ENCODE data around the gene GLOD4. TPM values are rescaled to one million over a fixed set of nuclear protein-coding genes. Genes with fewer than 3 reads are reported as not detected.
"Not testable (repeated sequence)": the region's sequence is repeated elsewhere in the genome, so short reads cannot be mapped to it uniquely, and the experiment has no call there.

The GLOD4 gene
- total RNA-seq, 2 experiments from 2014 or later, result 61.1 to 63.7 TPM

DNA sequence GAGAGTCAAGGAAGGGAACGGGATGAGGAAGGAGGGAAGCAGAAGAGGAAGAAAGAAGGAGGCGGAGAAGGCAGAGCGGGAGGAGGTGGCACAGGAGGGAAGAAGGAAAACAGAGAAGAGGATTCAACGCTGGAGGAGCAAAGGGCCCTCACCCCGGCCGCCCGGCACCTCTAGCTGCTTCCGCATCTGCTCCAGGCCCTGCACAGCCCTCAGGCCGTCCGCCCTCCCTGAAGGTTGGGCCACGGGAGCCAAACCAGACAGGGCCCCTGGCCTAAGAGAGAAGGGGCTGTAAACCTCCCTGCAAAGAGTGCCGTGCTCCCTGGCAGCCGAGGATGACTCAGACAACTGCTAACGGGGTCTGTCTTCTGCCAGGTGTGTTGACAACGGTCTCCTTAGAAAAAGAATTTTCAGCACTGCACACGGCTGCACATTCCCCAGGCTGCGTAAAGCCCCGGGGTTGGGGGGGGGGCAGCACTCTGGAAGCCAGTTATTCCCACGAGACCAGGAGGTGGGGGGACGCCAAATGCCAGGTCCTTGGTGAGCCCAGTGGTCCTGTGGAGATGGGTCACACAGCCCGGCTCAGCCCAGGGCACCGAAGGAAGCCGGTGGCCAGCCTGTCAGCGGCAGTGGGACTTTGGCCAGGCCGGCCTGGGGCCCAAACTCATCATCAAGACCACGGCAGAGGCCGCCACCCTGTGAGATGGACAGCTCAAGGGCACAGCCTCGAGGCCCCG lies 29.1 kb upstream of the GLOD4 start:
- Mint-ChIP-seq H3K27ac (no peak overlapping the region), H3K27me3 (ENCODE audit: low read depth) (peaks cover 5% of the 10 kb centered on the region), H3K4me1 (ENCODE audit: low read depth) (no peaks in the 10 kb centered on the region), H3K9me3 (no peaks in the 10 kb centered on the region), H3K4me3 (no peak overlapping the region), H3K36me3 (ENCODE audit: low read depth) (no peaks in the 10 kb centered on the region)
- CTCF ChIA-PET, result no interaction called here
- intact Hi-C loops (cut with micrococcal nuclease), result no loop called here
- DNase-seq, result no peak

DNA sequence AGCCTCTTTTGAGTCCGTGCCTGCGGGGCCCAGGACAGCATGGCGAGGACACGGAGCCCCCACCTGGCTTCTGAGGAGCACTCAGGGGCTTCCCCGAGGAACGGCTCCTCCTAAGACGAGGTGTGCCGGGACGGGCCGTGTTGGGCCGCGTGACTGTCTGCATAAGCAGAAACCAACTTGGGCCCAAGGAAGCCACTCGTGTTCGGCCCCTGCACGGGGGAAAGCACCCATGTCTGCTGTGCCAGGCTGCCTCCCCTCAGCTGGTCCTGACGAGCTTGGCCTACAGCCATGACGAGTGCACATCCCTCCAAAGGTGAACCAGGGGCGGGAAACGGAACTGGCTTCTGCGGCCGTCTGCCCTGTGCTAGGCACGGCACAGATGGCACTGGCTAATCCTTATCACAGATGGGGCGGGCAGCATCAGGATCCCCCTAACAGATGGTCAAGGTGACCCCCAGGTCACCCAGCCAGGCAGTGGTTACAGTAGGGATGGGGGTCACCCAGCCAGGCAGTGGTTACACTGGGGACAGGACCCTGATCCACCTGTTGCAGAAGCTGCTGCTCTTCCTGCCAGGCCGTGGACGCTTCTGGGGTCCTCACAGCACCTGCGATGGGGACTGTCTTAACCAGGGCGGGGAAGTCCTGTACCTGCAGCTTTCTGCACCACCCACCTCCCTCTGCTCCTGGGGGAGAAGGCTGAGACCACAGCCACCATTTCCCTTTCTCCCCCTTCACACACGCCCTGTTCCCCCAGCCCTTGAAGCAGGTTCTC lies 25.6 kb upstream of the GLOD4 start:
- Mint-ChIP-seq H3K27me3 (ENCODE audit: low read depth) (peaks cover 5% of the 10 kb centered on the region), H3K4me1 (ENCODE audit: low read depth) (no peaks in the 10 kb centered on the region), H3K9me3 (no peaks in the 10 kb centered on the region), H3K27ac (no peak overlapping the region), H3K36me3 (ENCODE audit: low read depth) (no peaks in the 10 kb centered on the region), H3K4me3 (no peak overlapping the region)
- intact Hi-C loops (cut with micrococcal nuclease), result no loop called here
- CTCF ChIA-PET, result interaction anchor here (0.6 kb wide), 1 partner anchor 20 kb away, joined by 3 read pairs; no protein-coding TSS in a partner anchor
- DNase-seq, result no peak

DNA sequence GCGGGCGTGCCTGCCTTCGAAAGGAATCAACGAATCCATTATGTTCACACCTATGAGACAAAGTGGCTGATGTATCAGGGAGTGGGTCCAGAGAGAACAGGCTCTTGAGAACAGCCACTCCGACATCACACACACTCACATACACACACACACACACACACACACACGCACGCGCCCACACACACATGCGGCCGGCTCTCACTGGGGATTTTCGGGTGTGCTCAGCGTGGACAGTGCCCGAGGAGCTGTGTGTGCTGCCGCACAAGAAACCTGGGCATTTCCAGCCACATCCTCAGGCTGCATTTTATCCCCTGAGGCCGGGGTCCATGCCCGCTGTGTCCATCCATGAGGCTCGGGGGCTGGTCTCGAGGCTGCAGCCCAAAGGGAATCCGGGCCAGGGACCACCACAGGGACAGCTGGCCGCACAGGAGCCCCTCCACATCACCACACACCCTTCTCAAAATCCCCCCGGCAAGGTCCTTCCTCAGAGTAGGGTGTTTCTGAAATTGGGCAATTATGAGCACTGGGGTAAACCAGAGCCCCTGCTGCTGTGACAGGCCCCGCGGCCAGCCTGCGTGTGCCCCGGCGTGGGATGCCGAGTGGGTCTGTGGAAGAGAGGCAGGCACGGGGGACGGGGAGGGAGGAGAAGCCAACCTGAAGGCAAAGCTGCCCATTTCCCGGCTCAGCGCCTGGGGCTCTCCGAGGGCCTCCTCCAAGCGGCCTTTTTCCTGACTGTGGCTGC lies 24.9 kb upstream of the GLOD4 start:
- H3K9me3 Mint-ChIP-seq, result no peaks in the 10 kb centered on the region
- no peak overlapping the region for H3K27ac Mint-ChIP-seq
- CTCF ChIA-PET, result no interaction called here
- no peak overlapping the region for H3K4me3 Mint-ChIP-seq
- H3K36me3 Mint-ChIP-seq (ENCODE audit: low read depth), result no peaks in the 10 kb centered on the region
- no peak for DNase-seq
- intact Hi-C loops (cut with micrococcal nuclease), result no loop called here
- H3K27me3 Mint-ChIP-seq (ENCODE audit: low read depth), result peaks cover 2% of the 10 kb centered on the region
- H3K4me1 Mint-ChIP-seq (ENCODE audit: low read depth), result no peaks in the 10 kb centered on the region

DNA sequence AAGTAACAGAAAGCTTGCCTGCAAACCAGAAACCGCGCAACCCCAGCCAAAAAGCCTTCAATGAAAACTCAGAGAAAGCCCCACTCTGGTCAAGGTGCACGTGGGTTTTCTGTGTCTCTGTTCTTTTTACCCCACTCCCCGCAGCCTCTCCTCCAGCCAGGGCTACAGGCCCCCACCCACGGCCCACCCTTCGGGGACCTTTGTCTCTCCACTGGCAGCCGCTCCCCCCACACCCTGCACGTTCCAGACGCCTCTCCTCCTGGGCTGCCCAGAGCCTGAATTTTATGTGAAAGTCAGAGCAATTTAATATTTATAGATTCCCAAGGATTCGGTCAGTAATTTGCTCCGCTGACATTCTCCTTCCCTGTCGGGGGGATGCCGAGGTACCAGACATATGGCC lies 24.3 kb upstream of the GLOD4 start:
- Mint-ChIP-seq H3K27me3 (ENCODE audit: low read depth) (peaks cover 2% of the 10 kb centered on the region), H3K4me3 (no peak overlapping the region), H3K36me3 (ENCODE audit: low read depth) (no peaks in the 10 kb centered on the region), H3K9me3 (no peaks in the 10 kb centered on the region), H3K27ac (no peak overlapping the region), H3K4me1 (ENCODE audit: low read depth) (no peaks in the 10 kb centered on the region)
- no peak for DNase-seq
- intact Hi-C loops (cut with micrococcal nuclease), result no loop called here
- CTCF ChIA-PET, result no interaction called here

DNA sequence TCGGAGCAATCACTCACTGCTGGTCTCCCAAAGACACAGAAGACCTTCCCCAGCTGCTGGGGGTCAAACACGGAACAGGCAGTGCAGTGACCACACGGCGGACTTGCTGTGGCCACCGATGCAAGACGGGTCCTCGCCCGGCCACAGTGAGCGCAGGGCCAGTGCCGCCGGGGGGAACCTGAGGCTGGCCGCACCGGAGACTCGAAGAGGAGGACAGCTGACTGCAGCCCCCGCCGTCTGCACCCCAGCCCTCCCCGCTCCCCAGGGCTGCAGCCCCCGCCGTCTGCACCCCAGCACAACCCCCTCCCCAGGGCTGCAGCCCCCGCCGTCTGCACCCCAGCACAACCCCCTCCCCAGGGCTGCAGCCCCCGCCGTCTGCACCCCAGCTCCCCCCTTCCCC lies 23.8 kb upstream of the GLOD4 start:
- H3K27me3 Mint-ChIP-seq (ENCODE audit: low read depth); H3K4me1 Mint-ChIP-seq (ENCODE audit: low read depth); H3K4me3 Mint-ChIP-seq; H3K27ac Mint-ChIP-seq; CTCF ChIA-PET; H3K9me3 Mint-ChIP-seq; DNase-seq; H3K36me3 Mint-ChIP-seq (ENCODE audit: low read depth); intact Hi-C loops (cut with micrococcal nuclease): not testable (repeated sequence)

DNA sequence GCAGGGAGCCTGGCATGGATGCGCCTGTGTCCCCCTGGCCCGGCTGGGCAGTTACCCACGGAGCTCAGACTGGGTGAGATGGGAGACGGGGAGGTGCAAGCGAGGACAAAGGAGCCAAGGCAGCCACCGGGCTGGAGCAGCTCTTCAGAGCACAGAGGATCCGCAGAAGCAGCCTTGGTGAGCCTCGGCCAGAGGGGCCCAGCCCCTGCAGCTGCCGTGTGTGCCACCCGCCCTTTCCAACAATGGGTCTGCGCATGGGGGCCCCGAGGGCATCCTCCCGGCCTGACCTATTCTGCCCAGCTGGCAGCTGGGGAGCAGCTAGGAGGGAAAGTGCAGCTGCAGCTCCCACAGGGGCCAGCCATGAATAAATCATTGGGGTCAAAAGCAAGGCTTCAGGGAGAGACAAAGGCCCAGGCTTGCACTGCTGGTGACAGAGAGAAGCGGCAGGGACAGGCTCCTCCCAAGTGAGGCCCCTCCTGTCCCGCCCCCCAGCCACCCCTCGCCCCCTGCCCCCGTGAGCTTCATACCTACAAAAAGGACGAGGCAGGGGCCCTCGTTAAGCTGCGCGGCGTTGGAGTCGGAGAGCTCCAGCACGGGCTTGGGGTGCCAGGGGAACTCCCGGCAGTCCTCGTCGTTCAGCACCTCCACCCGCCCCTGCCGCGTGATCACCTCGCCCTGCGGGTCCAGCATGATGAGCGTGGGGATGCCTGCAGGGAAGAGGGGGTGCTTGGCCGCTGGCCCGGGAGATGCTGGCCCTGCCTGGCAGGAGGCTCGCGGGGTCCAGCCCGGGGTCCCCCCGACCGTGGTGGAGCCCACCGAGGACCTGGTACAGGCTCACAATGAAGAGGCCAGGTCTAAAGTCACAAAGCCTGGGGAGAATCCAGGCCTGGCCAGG lies 22.7 kb upstream of the GLOD4 start:
- no peaks in the 10 kb centered on the region for H3K4me1 Mint-ChIP-seq (ENCODE audit: low read depth)
- no peak for DNase-seq
- peaks cover 2% of the 10 kb centered on the region for H3K27me3 Mint-ChIP-seq (ENCODE audit: low read depth)
- H3K27ac Mint-ChIP-seq, result no peak overlapping the region
- intact Hi-C loops (cut with micrococcal nuclease), result no loop called here
- H3K4me3 Mint-ChIP-seq, result no peak overlapping the region
- no peaks in the 10 kb centered on the region for H3K9me3 Mint-ChIP-seq
- no peaks in the 10 kb centered on the region for H3K36me3 Mint-ChIP-seq (ENCODE audit: low read depth)
- CTCF ChIA-PET, result no interaction called here

DNA sequence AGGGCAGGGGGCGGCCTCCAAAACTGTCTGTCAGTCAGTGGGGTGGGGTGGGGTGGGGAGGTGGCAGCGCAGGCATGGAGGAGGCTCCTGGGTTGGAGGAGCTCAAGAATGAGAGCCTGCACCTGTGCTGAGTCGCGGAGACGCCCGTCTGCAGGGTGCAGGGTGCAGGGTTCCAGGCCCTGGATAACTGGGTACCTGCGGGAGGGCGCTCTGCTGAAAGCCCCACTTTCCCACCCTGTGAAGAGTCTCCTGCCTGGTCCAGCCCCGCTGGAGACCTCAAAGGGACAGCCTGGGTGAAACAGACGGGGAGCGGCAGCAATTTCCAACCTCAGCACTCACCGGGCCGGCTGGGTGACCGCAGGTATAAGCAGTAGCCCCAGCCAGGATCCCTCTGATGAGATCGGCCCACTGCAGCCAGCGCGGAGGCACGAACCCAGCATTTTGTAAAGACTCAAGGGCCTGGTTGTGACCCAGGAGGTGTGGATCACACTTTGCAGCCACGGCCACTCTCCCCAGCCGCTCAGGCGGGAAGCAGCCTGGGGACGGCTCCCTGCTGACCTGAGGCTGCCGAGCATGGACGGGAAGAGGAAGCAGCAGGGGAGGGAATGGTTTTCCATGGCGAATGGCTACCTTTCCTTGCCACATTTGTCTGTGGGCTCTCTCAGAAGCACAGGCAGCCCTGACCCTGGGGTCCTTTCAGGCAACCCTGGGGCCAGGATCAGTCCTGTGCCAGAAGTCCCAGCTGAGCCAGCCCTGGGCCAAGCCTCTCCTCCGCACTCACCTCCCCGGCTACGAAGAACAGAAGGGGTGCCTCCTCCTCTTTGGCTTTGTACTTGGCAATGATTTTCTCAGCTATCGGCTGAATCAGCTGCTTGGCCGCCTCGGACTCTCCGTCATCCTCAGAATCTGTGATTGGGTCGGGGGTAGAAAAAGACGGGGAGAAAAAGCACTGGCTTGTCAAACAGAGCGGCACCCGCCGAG lies 21.1 kb upstream of the GLOD4 start:
- H3K4me1 Mint-ChIP-seq (ENCODE audit: low read depth), result no peaks in the 10 kb centered on the region

DNA sequence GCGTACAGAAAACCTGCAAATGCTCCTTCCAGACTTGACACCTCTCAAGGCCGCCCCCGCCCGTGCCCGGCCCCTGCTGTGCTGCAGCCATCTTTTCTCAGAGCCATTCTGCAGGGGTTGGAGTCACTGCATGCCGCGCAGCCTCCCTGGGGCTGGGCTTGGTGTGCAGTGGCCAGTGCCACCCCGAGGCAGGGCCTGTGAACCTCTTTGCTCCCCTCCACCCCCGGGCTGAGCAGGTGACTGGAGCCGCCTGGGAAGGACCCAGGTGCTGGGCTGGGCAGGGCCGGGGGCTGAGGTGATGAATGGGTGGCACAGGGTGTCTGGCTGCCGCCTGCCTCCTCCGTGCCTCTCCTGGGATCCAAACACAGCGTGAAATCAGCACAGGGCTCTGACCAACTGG lies 20.4 kb upstream of the GLOD4 start:
- no peak overlapping the region for H3K4me3 Mint-ChIP-seq
- no peaks in the 10 kb centered on the region for H3K4me1 Mint-ChIP-seq (ENCODE audit: low read depth)
- no peaks in the 10 kb centered on the region for H3K9me3 Mint-ChIP-seq
- DNase-seq, result no peak
- no peak overlapping the region for H3K27ac Mint-ChIP-seq
- H3K27me3 Mint-ChIP-seq (ENCODE audit: low read depth), result peaks cover 2% of the 10 kb centered on the region
- CTCF ChIA-PET, result interaction anchor here (1.0 kb wide), 1 partner anchor 179 kb away, joined by 3 read pairs; no protein-coding TSS in a partner anchor
- intact Hi-C loops (cut with micrococcal nuclease), result no loop called here
- H3K36me3 Mint-ChIP-seq (ENCODE audit: low read depth), result no peaks in the 10 kb centered on the region

More for the DNA sequence above, 21.1 kb upstream of the GLOD4 start:
- H3K36me3 Mint-ChIP-seq (ENCODE audit: low read depth), result no peaks in the 10 kb centered on the region
- H3K27me3 Mint-ChIP-seq (ENCODE audit: low read depth), result peaks cover 2% of the 10 kb centered on the region
- no peaks in the 10 kb centered on the region for H3K9me3 Mint-ChIP-seq
- CTCF ChIA-PET, result no interaction called here
- no peak for DNase-seq
- no peak overlapping the region for H3K27ac Mint-ChIP-seq
- no peak overlapping the region for H3K4me3 Mint-ChIP-seq
- intact Hi-C loops (cut with micrococcal nuclease), result no loop called here

DNA sequence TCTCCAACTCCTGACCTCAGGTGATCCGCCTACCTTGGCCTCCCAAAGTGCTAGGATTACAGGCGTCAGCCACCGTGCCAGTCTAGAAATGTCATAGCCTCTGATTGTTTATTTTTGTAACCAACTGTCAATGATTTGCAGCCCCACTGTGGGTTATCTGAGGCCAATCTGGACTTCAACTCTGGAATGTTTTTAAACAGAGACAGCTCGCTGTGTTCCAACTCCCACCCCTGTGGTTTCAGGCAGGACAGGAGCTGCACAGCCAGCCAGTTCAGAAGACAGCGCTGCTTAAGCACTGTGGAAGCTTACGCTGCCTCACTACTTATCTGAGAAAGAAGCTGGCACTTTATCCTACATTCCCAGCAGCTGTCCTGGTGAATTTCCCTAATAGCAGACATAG lies 19.6 kb upstream of the GLOD4 start:
- H3K27ac Mint-ChIP-seq, result no peak overlapping the region
- intact Hi-C loops (cut with micrococcal nuclease), result no loop called here
- DNase-seq, result no peak
- H3K9me3 Mint-ChIP-seq, result no peaks in the 10 kb centered on the region
- no peaks in the 10 kb centered on the region for H3K36me3 Mint-ChIP-seq (ENCODE audit: low read depth)
- peaks cover under 1% of the 10 kb centered on the region for H3K27me3 Mint-ChIP-seq (ENCODE audit: low read depth)
- CTCF ChIA-PET, result interaction anchor here (0.7 to 1.0 kb wide), 2 partner anchors 180 to 1257 kb away, joined by 3 to 7 read pairs; no protein-coding TSS in a partner anchor
- no peak overlapping the region for H3K4me3 Mint-ChIP-seq
- no peaks in the 10 kb centered on the region for H3K4me1 Mint-ChIP-seq (ENCODE audit: low read depth)

DNA sequence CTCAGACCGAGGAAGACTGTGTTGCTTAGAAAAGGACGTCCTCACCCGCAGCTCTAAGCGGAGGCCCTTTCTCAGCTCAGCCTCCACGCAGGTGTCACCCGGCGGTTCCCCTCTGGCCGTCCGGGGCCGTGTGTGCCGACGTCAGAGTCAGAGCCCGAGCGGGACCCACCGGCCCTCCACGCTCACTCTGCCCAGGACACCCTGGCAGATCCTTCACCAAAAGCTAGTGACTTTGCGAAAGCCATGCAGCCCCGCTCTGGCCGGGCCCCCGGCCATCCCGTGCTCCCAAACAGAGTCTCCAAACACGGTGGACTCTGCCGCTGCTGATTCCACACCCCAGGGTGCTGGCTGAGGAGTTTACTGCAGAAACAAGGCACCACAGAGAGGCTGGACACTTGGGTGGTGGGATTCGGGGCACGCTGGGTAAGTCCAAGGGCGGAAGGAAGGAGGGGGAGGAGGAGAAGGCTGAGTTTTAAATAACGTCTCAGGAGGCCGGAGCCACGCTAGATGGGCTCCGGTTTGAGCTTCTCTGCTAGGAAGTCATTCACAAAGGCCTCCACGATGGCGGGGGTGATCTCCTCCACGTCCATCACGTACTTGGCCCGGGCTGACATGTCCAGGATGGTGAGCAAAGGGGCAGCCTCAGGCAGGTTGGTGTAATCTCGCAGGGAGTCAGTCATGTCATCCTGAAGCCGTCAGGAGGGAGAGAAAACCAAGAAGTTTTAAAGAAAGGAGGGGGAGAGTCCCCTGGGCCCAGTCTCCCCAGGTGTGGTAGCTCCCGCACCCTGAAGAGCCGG lies 18.6 kb upstream of the GLOD4 start:
- H3K36me3 Mint-ChIP-seq (ENCODE audit: low read depth), result no peaks in the 10 kb centered on the region
- no peak overlapping the region for H3K4me3 Mint-ChIP-seq
- no peaks in the 10 kb centered on the region for H3K4me1 Mint-ChIP-seq (ENCODE audit: low read depth)
- H3K27me3 Mint-ChIP-seq (ENCODE audit: low read depth), result no peaks in the 10 kb centered on the region
- H3K27ac Mint-ChIP-seq, result no peak overlapping the region
- CTCF ChIA-PET, result interaction anchor here (0.9 kb wide), 1 partner anchor 180 kb away, joined by 3 read pairs; no protein-coding TSS in a partner anchor
- intact Hi-C loops (cut with micrococcal nuclease), result no loop called here
- DNase-seq, result no peak
- H3K9me3 Mint-ChIP-seq, result no peaks in the 10 kb centered on the region

All from activated naive CD4-positive, alpha-beta T cell treated with anti-CD3 and anti-CD28 coated beads for 36 hours (primary cell).